OCI-LY1 (cell line): ENCODE data around the gene KCNH6.

ENCODE experiments used
- EZH2 ChIP-seq: fragments of 200-600 bp; sonication (generic), shearing (Covaris generic); IDR thresholded peaks from 2 replicates; pipeline ENCODE4 v1.8.0; 2017; ENCODE audit warnings: borderline replicate concordance, mixed run types, mild to moderate bottlenecking, antibody characterized with exemption, low read length, moderate library complexity, mixed read lengths
- TF ChIP-seq, protein P1 (sequence below): fragments of 200-600 bp; sonication (generic), shearing (Covaris generic); IDR thresholded peaks from 2 replicates; pipeline ENCODE4 v1.5.1; 2017; ENCODE audit warnings: mild to moderate bottlenecking, antibody characterized with exemption, low read length, moderate library complexity, mixed read lengths

DNA sequence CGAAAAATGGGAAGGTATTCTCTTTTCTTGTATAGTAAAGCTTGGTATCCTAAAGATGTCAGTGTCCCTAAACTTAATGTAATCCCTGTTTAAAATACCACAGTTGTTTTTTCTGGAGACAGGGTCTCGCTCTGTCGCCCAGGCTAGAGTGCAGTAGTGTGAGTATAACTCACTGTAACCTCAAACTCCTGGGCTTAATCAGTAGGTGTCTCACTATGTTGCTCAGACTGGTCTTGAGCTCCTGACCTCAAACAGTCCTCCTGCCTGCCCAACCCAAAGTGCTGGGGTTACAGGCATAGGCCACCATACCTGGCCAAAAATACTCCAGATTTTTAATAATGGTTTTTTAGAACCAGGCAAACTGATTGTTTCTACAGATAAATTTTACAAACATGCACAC, 35.3 kb downstream of the KCNH6 start:
- TF ChIP-seq EZH2: no peak
- TF ChIP-seq, protein P1, sequence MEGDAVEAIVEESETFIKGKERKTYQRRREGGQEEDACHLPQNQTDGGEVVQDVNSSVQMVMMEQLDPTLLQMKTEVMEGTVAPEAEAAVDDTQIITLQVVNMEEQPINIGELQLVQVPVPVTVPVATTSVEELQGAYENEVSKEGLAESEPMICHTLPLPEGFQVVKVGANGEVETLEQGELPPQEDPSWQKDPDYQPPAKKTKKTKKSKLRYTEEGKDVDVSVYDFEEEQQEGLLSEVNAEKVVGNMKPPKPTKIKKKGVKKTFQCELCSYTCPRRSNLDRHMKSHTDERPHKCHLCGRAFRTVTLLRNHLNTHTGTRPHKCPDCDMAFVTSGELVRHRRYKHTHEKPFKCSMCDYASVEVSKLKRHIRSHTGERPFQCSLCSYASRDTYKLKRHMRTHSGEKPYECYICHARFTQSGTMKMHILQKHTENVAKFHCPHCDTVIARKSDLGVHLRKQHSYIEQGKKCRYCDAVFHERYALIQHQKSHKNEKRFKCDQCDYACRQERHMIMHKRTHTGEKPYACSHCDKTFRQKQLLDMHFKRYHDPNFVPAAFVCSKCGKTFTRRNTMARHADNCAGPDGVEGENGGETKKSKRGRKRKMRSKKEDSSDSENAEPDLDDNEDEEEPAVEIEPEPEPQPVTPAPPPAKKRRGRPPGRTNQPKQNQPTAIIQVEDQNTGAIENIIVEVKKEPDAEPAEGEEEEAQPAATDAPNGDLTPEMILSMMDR: no peak
